B cell (primary cell): ENCODE data around the gene SCO2. TPM values are rescaled to one million over a fixed set of nuclear protein-coding genes. Genes with fewer than 3 reads are reported as not detected.
A peak's percentile ranks its signal among the peaks of the same experiment; 100 is the strongest.

Source experiments
- ATAC-seq: fragments of 200-7000 bp; cut with Tn5 transposase; one replicate; pipeline ENCODE4 v1.10.0; 2021; ENCODE audit warnings: low read depth, mild to moderate bottlenecking, moderate number of reproducible peaks, moderate library complexity
- CTCF ChIA-PET: fragments of 350-600 bp; sonication (Branson Sonifier 250); formaldehyde crosslinking; loops from one replicate; lab custom pipeline; 2021; ENCODE audit warnings: antibody characterized with exemption, inconsistent platforms; lab: Charles Lee
- POLR2A ChIA-PET: fragments of 350-600 bp; sonication (Branson Sonifier 250); formaldehyde crosslinking; loops from one replicate; lab custom pipeline; 2021; ENCODE audit warnings: antibody characterized with exemption; lab: Charles Lee
- DNase-seq: peaks from one replicate; pipeline ENCODE4 v3.0.0; 2013
- H2AFZ ChIP-seq: 2 replicates; pipeline ENCODE4 v1.6.1; 2012; ENCODE audit warnings: mild to moderate bottlenecking, low read depth, low read length; ENCODE audit not compliant: insufficient read depth, poor library complexity, severe bottlenecking
- H3K27ac ChIP-seq, 2 donors: 1 replicate in 1 of 2; 2 replicates in 1 of 2; pipeline ENCODE4 v1.5.1; 2012 to 2013; ENCODE audit warnings: low read length in 2 of 2, mild to moderate bottlenecking in 2 of 2, moderate library complexity in 1 of 2
- H3K27me3 ChIP-seq, 4 experiments: fragments of 200-600 bp in 1 of 4; sonication (generic) in 1 of 4; replicated peaks in 1 of 4; 1 replicate in 2 of 4; 2 replicates in 2 of 4; pipeline versions ENCODE4 v1.6.1 to v1.7.0; 2013 to 2016; ENCODE audit warnings: low read length in 3 of 4, mild to moderate bottlenecking in 2 of 4, mixed read lengths in 1 of 4, moderate library complexity in 1 of 4; ENCODE audit not compliant: insufficient read depth in 4 of 4, control insufficient read depth in 3 of 4; ENCODE audit errors: control extremely low read depth in 1 of 4
- H3K36me3 ChIP-seq, 2 experiments: replicated peaks in 1 of 2; 1 replicate in 1 of 2; 2 replicates in 1 of 2; pipeline versions ENCODE4 v1.6.1 to v1.7.1; 2013; ENCODE audit warnings: low read length in 1 of 2; ENCODE audit not compliant: insufficient read depth in 2 of 2, control insufficient read depth in 1 of 2; ENCODE audit errors: control extremely low read depth in 1 of 2, extremely low read depth in 1 of 2
- H3K4me1 ChIP-seq, 2 donors: fragments of 200-600 bp in 1 of 2; sonication (generic) in 1 of 2; 1 replicate in 1 of 2; 2 replicates in 1 of 2; pipeline versions ENCODE4 v1.5.1 to v1.6.1; 2013 to 2017; ENCODE audit warnings: low read length in 2 of 2; ENCODE audit not compliant: control insufficient read depth in 2 of 2, insufficient read depth in 2 of 2
- H3K4me2 ChIP-seq: replicated peaks from 2 replicates; pipeline ENCODE3; 2012; ENCODE audit warnings: mild to moderate bottlenecking, low read depth, low read length; ENCODE audit not compliant: poor library complexity, severe bottlenecking
- H3K4me3 ChIP-seq, 5 experiments: fragments of 200-600 bp in 1 of 5; sonication (generic) in 1 of 5; 1 replicate in 3 of 5; 2 replicates in 2 of 5; pipeline versions ENCODE4 v1.5.1 to v1.7.0; 2011 to 2016; ENCODE audit warnings: low read length in 4 of 5, mild to moderate bottlenecking in 4 of 5, low read depth in 2 of 5, control low read depth in 1 of 5, moderate library complexity in 1 of 5; ENCODE audit not compliant: insufficient read depth in 1 of 5; ENCODE audit errors: control extremely low read depth in 1 of 5, extremely low read depth in 1 of 5
- H3K79me2 ChIP-seq: fragments of 200-600 bp; sonication (generic); one replicate; pipeline ENCODE4 v1.6.0; 2016; ENCODE audit warnings: low read length; ENCODE audit not compliant: control insufficient read depth, insufficient read depth
- H3K9ac ChIP-seq: fragments of 200-600 bp; sonication (generic); 2 replicates; pipeline ENCODE4 v1.6.1; 2017; ENCODE audit warnings: mild to moderate bottlenecking, low read length, moderate library complexity
- H3K9me3 ChIP-seq, 3 donors: one replicate each; pipeline versions ENCODE4 v1.6.1 to v1.7.1; 2013; ENCODE audit warnings: low read length in 2 of 3; ENCODE audit not compliant: control insufficient read depth in 2 of 3, insufficient read depth in 1 of 3; ENCODE audit errors: control extremely low read depth in 1 of 3
- H4K20me1 ChIP-seq: 2 replicates; pipeline ENCODE4 v1.6.0; 2012; ENCODE audit warnings: mild to moderate bottlenecking, low read length; ENCODE audit not compliant: insufficient read depth, control insufficient read depth, poor library complexity, severe bottlenecking
- H3K27ac Mint-ChIP-seq: one replicate; pipeline ENCODE4 v1.8.0; 2021; ENCODE audit warnings: mixed read lengths
- H3K27me3 Mint-ChIP-seq: one replicate; pipeline ENCODE4 v1.8.0; 2021; ENCODE audit warnings: mixed read lengths
- H3K4me1 Mint-ChIP-seq: one replicate; pipeline ENCODE4 v1.8.0; 2021; ENCODE audit warnings: mixed read lengths
- H3K4me3 Mint-ChIP-seq: one replicate; pipeline ENCODE4 v1.8.0; 2021; ENCODE audit warnings: mixed read lengths
- H3K9me3 Mint-ChIP-seq: one replicate; pipeline ENCODE4 v1.8.0; 2022; ENCODE audit warnings: mixed read lengths; ENCODE audit not compliant: insufficient read depth
- CTCF ChIP-seq: fragments of 200-600 bp; IDR thresholded peaks from one replicate; pipeline ENCODE4 v1.8.0; 2022; ENCODE audit warnings: antibody characterized with exemption, mild to moderate bottlenecking
- EZH2 ChIP-seq: IDR thresholded peaks from 2 replicates; pipeline ENCODE4 v1.6.1; 2012; ENCODE audit warnings: borderline replicate concordance, low read depth, mild to moderate bottlenecking, moderate library complexity, low read length; ENCODE audit not compliant: insufficient read depth, poor library complexity, severe bottlenecking
- WGBS: methylation state at CpG from one replicate; pipeline ENCODE4 v1.1.5; 2013; ENCODE audit warnings: missing lambda C conversion rate; ENCODE audit not compliant: insufficient coverage; 5-methylcytosine and 5-hydroxymethylcytosine counted together
- intact Hi-C: fragments of 100-400 bp; cut with micrococcal nuclease; formaldehyde crosslinking; loops from one replicate; pipeline ENCODE4 v1.10.0; 2022
- polyA plus RNA-seq: library from polyadenylated mRNA; depleted of rRNA; stranded (reverse); fragments of >200 nt; gene quantifications from 2 replicates; pipeline ENCODE4 v1.2.3, GENCODE V29; 2012
- total RNA-seq, 2 donors: library from RNA; stranded (reverse); fragments of 120-200 nt in 1 of 2; gene quantifications; 1 replicate in 1 of 2; 2 replicates in 1 of 2; pipeline versions ENCODE4 v1.2.3 to v1.2.4, GENCODE V29; 2013 to 2022

SCO2 gene
- total and polyA plus RNA-seq, 2 donors (not counting 1 experiment from before 2014, with no cell fraction given) = 1.1 to 14.2 TPM

GRCh38 chr22:50481440-50482106, 43.8 kb downstream of the SCO2 start, which contains the start of gene ADM2:
ADM2 (plus strand) TSS chr22:50481543; CDS start chr22:50481848, 305 bp downstream.
- CTCF ChIA-PET = interaction anchor here (1.7 kb wide), 1 partner anchor 44 kb away, joined by 4 read pairs; the partner anchor contains the start of gene SCO2
- TF ChIP-seq CTCF (no peak), EZH2 (no peak)
- Histone ChIP-seq H3K36me3 (no peaks in the 10 kb centered on the region), H3K27ac (no peak within 1 kb of the TSS), H3K27me3 (peaks cover 0 to 26% (median 7%) of the 10 kb centered on the region in 4 experiments), H4K20me1 (peaks cover 5% of the 10 kb centered on the region), H3K4me2 (peak within 1 kb of the TSS; percentile 90), H3K9me3 (peaks cover 0 to 3% (median 0%) of the 10 kb centered on the region in 3 donors), H3K4me3 (peak within 1 kb of the TSS in 4 of 5 experiments; percentile 24 to 62 (median 51)), H2AFZ (peak within 1 kb of the TSS; percentile 72), H3K79me2 (peaks cover 4% of the 10 kb centered on the region), H3K4me1 (peaks cover 16 to 31% of the 10 kb centered on the region in 2 donors), H3K9ac (peak within 1 kb of the TSS; percentile 61)
- 2% methylated on average over 67 of the region's 70 CpGs for WGBS
- no peaks in the 10 kb centered on the region for H3K9me3 Mint-ChIP-seq
- ATAC-seq = peak; percentile 82
- POLR2A ChIA-PET = interaction anchor here (0.8 kb wide), 1 partner anchor 12 kb away, joined by 3 read pairs; no protein-coding TSS in a partner anchor
- DNase-seq = peak; percentile 66
- peak within 1 kb of the TSS; percentile 81 for H3K4me3 Mint-ChIP-seq
- peaks cover 25% of the 10 kb centered on the region for H3K4me1 Mint-ChIP-seq
- H3K27me3 Mint-ChIP-seq = peaks cover 4% of the 10 kb centered on the region
- peak within 1 kb of the TSS; percentile 20 for H3K27ac Mint-ChIP-seq
- intact Hi-C loops = loop anchor here (1.0 kb wide), 1 partner anchor 11 kb away; no protein-coding TSS in a partner anchor

- Histone ChIP-seq H4K20me1 (peaks cover 5% of the 10 kb centered on the region), H2AFZ (peak overlapping the region; percentile 72), H3K9me3 (peaks cover 0 to 3% (median 0%) of the 10 kb centered on the region in 3 donors), H3K27me3 (peaks cover 0 to 26% (median 7%) of the 10 kb centered on the region in 4 experiments), H3K9ac (peak overlapping the region; percentile 61), H3K4me1 (peaks cover 16 to 31% of the 10 kb centered on the region in 2 donors), H3K79me2 (peaks cover 4% of the 10 kb centered on the region), H3K36me3 (no peaks in the 10 kb centered on the region), H3K27ac (no peak overlapping the region), H3K4me2 (peak overlapping the region; percentile 90), H3K4me3 (peak overlapping the region in 4 of 5 experiments; percentile 21 to 62 (median 51))
- WGBS = 8% methylated on average over 45 of the region's 45 CpGs
- peaks cover 4% of the 10 kb centered on the region for H3K27me3 Mint-ChIP-seq
- no peak for ATAC-seq
- DNase-seq = no peak
- no peaks in the 10 kb centered on the region for H3K9me3 Mint-ChIP-seq
- intact Hi-C loops = loop anchor here (1.0 kb wide), 1 partner anchor 11 kb away; no protein-coding TSS in a partner anchor
- H3K4me1 Mint-ChIP-seq = peaks cover 23% of the 10 kb centered on the region
- TF ChIP-seq CTCF (no peak), EZH2 (no peak)
- POLR2A ChIA-PET = interaction anchor here (0.8 to 1.1 kb wide), 2 partner anchors 11 to 31 kb away, joined by 3 read pairs; no protein-coding TSS in a partner anchor
- H3K4me3 Mint-ChIP-seq = peak overlapping the region; percentile 75
- CTCF ChIA-PET = interaction anchor here (1.7 kb wide), 1 partner anchor 44 kb away, joined by 4 read pairs; the partner anchor contains the start of gene SCO2
- H3K27ac Mint-ChIP-seq = no peak overlapping the region
Observed at GRCh38 chr22:50481045-50481439, 44.4 kb downstream of the SCO2 start.
